ENCODE measurements around the gene CD200R1. TPM values are rescaled to one million over a fixed set of nuclear protein-coding genes. Genes with fewer than 3 reads are reported as not detected.
"Not testable (repeated sequence)": the region's sequence is repeated elsewhere in the genome, so short reads cannot be mapped to it uniquely, and the experiment has no call there.

Gene CD200R1
- total and polyA plus RNA-seq, 2 donors (not counting 1 experiment from before 2014, with no cell fraction given): 0.17 to 1.1 TPM

GRCh38 chr3:112925969-112926368 is 48.9 kb downstream of the CD200R1 start:
- Histone ChIP-seq H3K9ac (ENCODE audit: insufficient read depth, low read length) (no peak overlapping the region), H3K9me3 (ENCODE audit: control insufficient read depth, insufficient read depth, low read depth, low read length) (no peaks in the 10 kb centered on the region), H4K20me1 (ENCODE audit: control insufficient read depth, extremely low read depth, insufficient read depth, low read length) (no peaks in the 10 kb centered on the region), H3K36me3 (ENCODE audit: control insufficient read depth, insufficient read depth, low read length) (no peaks in the 10 kb centered on the region), H2AFZ (ENCODE audit: low read length) (no peak overlapping the region), H3K4me1 (ENCODE audit: control insufficient read depth, extremely low read depth, insufficient read depth, low read length) (no peaks in the 10 kb centered on the region), H3K4me2 (ENCODE audit: extremely low read depth, insufficient read depth, low read length) (no peak overlapping the region), H3K4me3 (replicated peaks in 1 of 4; ENCODE audit: control extremely low read depth in 1 of 4, insufficient read depth in 1 of 4, low read depth in 3 of 4, low read length in 4 of 4) (no peak overlapping the region), H3K27me3 (ENCODE audit: control insufficient read depth, insufficient read depth, low read length) (no peaks in the 10 kb centered on the region), H3K79me2 (ENCODE audit: control insufficient read depth, insufficient read depth, low read length) (no peaks in the 10 kb centered on the region), H3K27ac (ENCODE audit: insufficient read depth, low read length) (no peak overlapping the region)
- TF ChIP-seq EZH2 (IDR thresholded peaks at IDR 0.05; ENCODE audit: low read length, missing control alignments) (no peak), CTCF (conservative IDR thresholded peaks at IDR 0.05 in 1 of 2, IDR thresholded peaks at IDR 0.05 in 1 of 2; ENCODE audit: low read depth in 1 of 2, low read length in 2 of 2) (no peak)
- DNase-seq (ENCODE audit: low read depth in 2 of 2): no peak

GRCh38 chr3:112925560-112925959 is 49.3 kb downstream of the CD200R1 start:
- no peak overlapping the region for H3K4me2 ChIP-seq (ENCODE audit: extremely low read depth, insufficient read depth, low read length)

GRCh38 chr3:112919541-112919940 is 55.4 kb downstream of the CD200R1 start:
- not testable (repeated sequence) for DNase-seq (ENCODE audit: low read depth in 2 of 2); H3K27me3 ChIP-seq (ENCODE audit: control insufficient read depth, insufficient read depth, low read length); H3K4me3 ChIP-seq (replicated peaks in 1 of 4; ENCODE audit: control extremely low read depth in 1 of 4, insufficient read depth in 1 of 4, low read depth in 3 of 4, low read length in 4 of 4); H3K27ac ChIP-seq (ENCODE audit: insufficient read depth, low read length); H2AFZ ChIP-seq (ENCODE audit: low read length); H3K9ac ChIP-seq (ENCODE audit: insufficient read depth, low read length); H3K36me3 ChIP-seq (ENCODE audit: control insufficient read depth, insufficient read depth, low read length); H3K4me2 ChIP-seq (ENCODE audit: extremely low read depth, insufficient read depth, low read length); H3K9me3 ChIP-seq (ENCODE audit: control insufficient read depth, insufficient read depth, low read depth, low read length); H4K20me1 ChIP-seq (ENCODE audit: control insufficient read depth, extremely low read depth, insufficient read depth, low read length); H3K79me2 ChIP-seq (ENCODE audit: control insufficient read depth, insufficient read depth, low read length); H3K4me1 ChIP-seq (ENCODE audit: control insufficient read depth, extremely low read depth, insufficient read depth, low read length)

More at GRCh38 chr3:112925560-112925959, 49.3 kb downstream of the CD200R1 start:
- Histone ChIP-seq H2AFZ (ENCODE audit: low read length) (no peak overlapping the region), H3K27me3 (ENCODE audit: control insufficient read depth, insufficient read depth, low read length) (no peaks in the 10 kb centered on the region), H3K9ac (ENCODE audit: insufficient read depth, low read length) (no peak overlapping the region), H3K36me3 (ENCODE audit: control insufficient read depth, insufficient read depth, low read length) (no peaks in the 10 kb centered on the region), H3K79me2 (ENCODE audit: control insufficient read depth, insufficient read depth, low read length) (no peaks in the 10 kb centered on the region), H3K27ac (ENCODE audit: insufficient read depth, low read length) (no peak overlapping the region), H3K4me1 (ENCODE audit: control insufficient read depth, extremely low read depth, insufficient read depth, low read length) (no peaks in the 10 kb centered on the region), H3K4me3 (replicated peaks in 1 of 4; ENCODE audit: control extremely low read depth in 1 of 4, insufficient read depth in 1 of 4, low read depth in 3 of 4, low read length in 4 of 4) (no peak overlapping the region), H4K20me1 (ENCODE audit: control insufficient read depth, extremely low read depth, insufficient read depth, low read length) (no peaks in the 10 kb centered on the region), H3K9me3 (ENCODE audit: control insufficient read depth, insufficient read depth, low read depth, low read length) (no peaks in the 10 kb centered on the region)
- TF ChIP-seq EZH2 (IDR thresholded peaks at IDR 0.05; ENCODE audit: low read length, missing control alignments) (no peak), CTCF (conservative IDR thresholded peaks at IDR 0.05 in 1 of 2, IDR thresholded peaks at IDR 0.05 in 1 of 2; ENCODE audit: low read depth in 1 of 2, low read length in 2 of 2) (no peak)
- DNase-seq (ENCODE audit: low read depth in 2 of 2): no peak
